HEK293 (cell line): Measurements from ENCODE around the gene CCDC152.

Experiments
- CTCF ChIA-PET: fragments of 350-600 bp; formaldehyde crosslinking; extraction: SDS; loops from one replicate; lab custom pipeline; 2021; ENCODE audit warnings: antibody characterized with exemption; lab: Yijun Ruan, JAX
- POLR2A ChIA-PET: fragments of 300-600 bp; formaldehyde crosslinking; extraction: SDS; loops from one replicate; lab custom pipeline; 2020; ENCODE audit warnings: antibody characterized with exemption, inconsistent platforms; lab: Yijun Ruan, JAX
- H3K27ac ChIP-seq: fragments of 200-500 bp; sonication (Bioruptor generic); 2 replicates; pipeline ENCODE4 v1.5.1; 2014; ENCODE audit warnings: low read depth, low read length, control low read depth, inconsistent platforms; ENCODE audit errors: extremely low read depth
- H3K36me3 ChIP-seq, 2 experiments: fragments of 200-500 bp in 1 of 2; sonication (Bioruptor generic) in 1 of 2; 1 replicate in 1 of 2; 2 replicates in 1 of 2; pipeline ENCODE4 v1.5.1; 2014 to 2017; ENCODE audit warnings: inconsistent platforms in 2 of 2, low read length in 2 of 2; ENCODE audit not compliant: control insufficient read depth in 2 of 2, insufficient read depth in 1 of 2
- H3K4me1 ChIP-seq: fragments of 200-500 bp; sonication (Bioruptor generic); 2 replicates; pipeline ENCODE4 v1.5.1; 2014; ENCODE audit warnings: mild to moderate bottlenecking, low read length, inconsistent platforms; ENCODE audit not compliant: control insufficient read depth, insufficient read depth
- H3K4me3 ChIP-seq: 2 replicates; pipeline ENCODE4 v1.5.1; 2011; ENCODE audit warnings: low read depth, mild to moderate bottlenecking, control low read depth, low read length, moderate library complexity
- H3K9me3 ChIP-seq: fragments of 200-500 bp; sonication (Bioruptor generic); 2 replicates; pipeline ENCODE4 v1.5.1; 2014; ENCODE audit warnings: low read depth, low read length, inconsistent platforms; ENCODE audit not compliant: control insufficient read depth, insufficient read depth
- SP3 ChIP-seq: fragments of 450-650 bp; formaldehyde crosslinking; IDR thresholded peaks from 2 replicates; pipeline ENCODE4 v1.5.1; 2016; ENCODE audit warnings: missing biosample characterization, missing genetic modification characterization
- ZFP41 ChIP-seq: fragments of 450-650 bp; formaldehyde crosslinking; IDR thresholded peaks from 2 replicates; pipeline ENCODE4 v1.5.1; 2016; ENCODE audit warnings: missing biosample characterization, missing genetic modification characterization, borderline replicate concordance
- ZIC2 ChIP-seq: fragments of 450-650 bp; formaldehyde crosslinking; IDR thresholded peaks from 2 replicates; pipeline ENCODE4 v1.5.1; 2016; ENCODE audit warnings: missing biosample characterization, missing genetic modification characterization
- ZNF140 ChIP-seq: fragments of 450-650 bp; formaldehyde crosslinking; IDR thresholded peaks from 2 replicates; pipeline ENCODE4 v1.5.1; 2016; ENCODE audit warnings: missing biosample characterization, missing genetic modification characterization
- ZNF157 ChIP-seq: fragments of 450-650 bp; formaldehyde crosslinking; IDR thresholded peaks from 2 replicates; pipeline ENCODE4 v1.5.1; 2016; ENCODE audit warnings: missing biosample characterization, missing genetic modification characterization
- ZNF16 ChIP-seq: fragments of 450-650 bp; formaldehyde crosslinking; IDR thresholded peaks from 2 replicates; pipeline ENCODE4 v1.5.1; 2016; ENCODE audit warnings: low read depth, missing biosample characterization, missing genetic modification characterization
- ZNF202 ChIP-seq: fragments of 450-650 bp; formaldehyde crosslinking; IDR thresholded peaks from 2 replicates; pipeline ENCODE4 v1.5.1; 2016; ENCODE audit warnings: missing biosample characterization, missing genetic modification characterization, borderline replicate concordance
- ZNF248 ChIP-seq: fragments of 450-650 bp; formaldehyde crosslinking; IDR thresholded peaks from 2 replicates; pipeline ENCODE4 v1.5.1; 2017; ENCODE audit warnings: missing biosample characterization, missing genetic modification characterization
- ZNF311 ChIP-seq: fragments of 450-650 bp; formaldehyde crosslinking; IDR thresholded peaks from 2 replicates; pipeline ENCODE4 v1.5.1; 2017; ENCODE audit warnings: missing biosample characterization, missing genetic modification characterization, borderline replicate concordance
- ZNF324 ChIP-seq: fragments of 450-650 bp; formaldehyde crosslinking; IDR thresholded peaks from 2 replicates; pipeline ENCODE4 v1.5.1; 2016; ENCODE audit warnings: missing biosample characterization, missing genetic modification characterization
- ZNF341 ChIP-seq: fragments of 450-650 bp; formaldehyde crosslinking; IDR thresholded peaks from 2 replicates; pipeline ENCODE4; 2016; ENCODE audit warnings: low read depth, missing biosample characterization, missing genetic modification characterization
- ZNF416 ChIP-seq: fragments of 450-650 bp; formaldehyde crosslinking; IDR thresholded peaks from 2 replicates; pipeline ENCODE4 v1.5.1; 2016; ENCODE audit warnings: missing biosample characterization, missing genetic modification characterization
- ZNF654 ChIP-seq: fragments of 450-650 bp; formaldehyde crosslinking; IDR thresholded peaks from 2 replicates; pipeline ENCODE4 v1.5.1; 2016; ENCODE audit warnings: low read depth, missing biosample characterization, missing genetic modification characterization
- ZNF792 ChIP-seq: fragments of 450-650 bp; formaldehyde crosslinking; IDR thresholded peaks from 2 replicates; pipeline ENCODE4 v1.5.1; 2016; ENCODE audit warnings: missing biosample characterization, missing genetic modification characterization
- ZSCAN16 ChIP-seq: fragments of 450-650 bp; formaldehyde crosslinking; IDR thresholded peaks from 2 replicates; pipeline ENCODE4 v1.5.1; 2016; ENCODE audit warnings: missing biosample characterization, missing genetic modification characterization
- TF ChIP-seq, protein P1 (sequence below): fragments of 450-650 bp; formaldehyde crosslinking; IDR thresholded peaks from 2 replicates; pipeline ENCODE4 v1.5.1; 2017; ENCODE audit warnings: missing biosample characterization, missing genetic modification characterization
- TF ChIP-seq, protein P2 (sequence below): fragments of 450-650 bp; formaldehyde crosslinking; IDR thresholded peaks from 2 replicates; pipeline ENCODE4 v1.5.1; 2016; ENCODE audit warnings: missing biosample characterization, missing genetic modification characterization
- TF ChIP-seq, protein P3 (sequence below): fragments of 450-650 bp; formaldehyde crosslinking; IDR thresholded peaks from 2 replicates; pipeline ENCODE4 v1.5.1; 2017; ENCODE audit warnings: missing biosample characterization, mild to moderate bottlenecking, missing genetic modification characterization, moderate library complexity
- TF ChIP-seq, protein P4 (sequence below): fragments of 450-650 bp; IDR thresholded peaks from 2 replicates; pipeline ENCODE4 v1.5.1; 2018; ENCODE audit warnings: missing biosample characterization, missing genetic modification characterization
- TF ChIP-seq, protein P5 (sequence below): fragments of 450-650 bp; formaldehyde crosslinking; IDR thresholded peaks from 2 replicates; pipeline ENCODE4 v1.5.1; 2016; ENCODE audit warnings: missing biosample characterization, missing genetic modification characterization
- TF ChIP-seq, protein P6 (sequence below): fragments of 450-650 bp; formaldehyde crosslinking; IDR thresholded peaks from 2 replicates; pipeline ENCODE4 v1.5.1; 2016; ENCODE audit warnings: missing biosample characterization, missing genetic modification characterization

Gene CCDC152

DNA sequence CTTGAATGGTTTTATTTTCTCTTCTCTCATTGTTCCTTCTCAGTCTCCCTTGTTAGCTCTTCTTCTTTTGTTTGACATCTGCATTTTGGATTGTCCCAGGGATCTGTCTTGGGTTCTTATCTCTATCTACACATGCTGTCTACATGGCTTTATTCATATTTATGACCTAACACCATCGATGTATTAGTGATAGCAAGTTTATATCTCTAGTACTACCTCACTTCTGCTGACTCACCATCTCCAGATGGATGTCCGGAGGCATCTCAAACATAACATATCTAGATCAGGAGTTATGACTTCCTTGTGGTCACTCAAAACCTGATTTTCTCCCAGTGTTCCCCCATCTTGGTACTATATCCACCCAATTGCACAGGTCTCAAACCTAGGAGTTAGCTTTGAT lies 74.3 kb downstream of the CCDC152 start:
- H3K4me3 ChIP-seq: no peak overlapping the region
- H3K4me1 ChIP-seq: no peaks in the 10 kb centered on the region
- POLR2A ChIA-PET: no interaction called here
- no peaks in the 10 kb centered on the region for H3K9me3 ChIP-seq
- TF ChIP-seq, protein P1, sequence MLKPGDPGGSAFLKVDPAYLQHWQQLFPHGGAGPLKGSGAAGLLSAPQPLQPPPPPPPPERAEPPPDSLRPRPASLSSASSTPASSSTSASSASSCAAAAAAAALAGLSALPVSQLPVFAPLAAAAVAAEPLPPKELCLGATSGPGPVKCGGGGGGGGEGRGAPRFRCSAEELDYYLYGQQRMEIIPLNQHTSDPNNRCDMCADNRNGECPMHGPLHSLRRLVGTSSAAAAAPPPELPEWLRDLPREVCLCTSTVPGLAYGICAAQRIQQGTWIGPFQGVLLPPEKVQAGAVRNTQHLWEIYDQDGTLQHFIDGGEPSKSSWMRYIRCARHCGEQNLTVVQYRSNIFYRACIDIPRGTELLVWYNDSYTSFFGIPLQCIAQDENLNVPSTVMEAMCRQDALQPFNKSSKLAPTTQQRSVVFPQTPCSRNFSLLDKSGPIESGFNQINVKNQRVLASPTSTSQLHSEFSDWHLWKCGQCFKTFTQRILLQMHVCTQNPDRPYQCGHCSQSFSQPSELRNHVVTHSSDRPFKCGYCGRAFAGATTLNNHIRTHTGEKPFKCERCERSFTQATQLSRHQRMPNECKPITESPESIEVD (tag by site-specific recombination): no peak
- TF ChIP-seq ZNF140 (tag by site-specific recombination) (no peak), ZNF416 (tag by site-specific recombination) (no peak), ZNF157 (tag by site-specific recombination) (no peak), ZNF16 (tag by site-specific recombination) (no peak), ZNF311 (tag by site-specific recombination) (no peak)
- TF ChIP-seq, protein P2, sequence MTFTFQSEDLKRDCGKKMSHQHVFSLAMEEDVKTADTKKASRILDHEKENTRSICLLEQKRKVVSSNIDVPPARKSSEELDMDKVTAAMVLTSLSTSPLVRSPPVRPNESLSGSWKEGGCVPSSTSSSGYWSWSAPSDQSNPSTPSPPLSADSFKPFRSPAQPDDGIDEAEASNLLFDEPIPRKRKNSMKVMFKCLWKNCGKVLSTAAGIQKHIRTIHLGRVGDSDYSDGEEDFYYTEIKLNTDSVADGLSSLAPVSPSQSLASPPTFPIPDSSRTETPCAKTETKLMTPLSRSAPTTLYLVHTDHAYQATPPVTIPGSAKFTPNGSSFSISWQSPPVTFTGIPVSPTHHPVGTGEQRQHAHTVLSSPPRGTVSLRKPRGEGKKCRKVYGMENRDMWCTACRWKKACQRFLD (tag by site-specific recombination): no peak
- TF ChIP-seq, protein P3, sequence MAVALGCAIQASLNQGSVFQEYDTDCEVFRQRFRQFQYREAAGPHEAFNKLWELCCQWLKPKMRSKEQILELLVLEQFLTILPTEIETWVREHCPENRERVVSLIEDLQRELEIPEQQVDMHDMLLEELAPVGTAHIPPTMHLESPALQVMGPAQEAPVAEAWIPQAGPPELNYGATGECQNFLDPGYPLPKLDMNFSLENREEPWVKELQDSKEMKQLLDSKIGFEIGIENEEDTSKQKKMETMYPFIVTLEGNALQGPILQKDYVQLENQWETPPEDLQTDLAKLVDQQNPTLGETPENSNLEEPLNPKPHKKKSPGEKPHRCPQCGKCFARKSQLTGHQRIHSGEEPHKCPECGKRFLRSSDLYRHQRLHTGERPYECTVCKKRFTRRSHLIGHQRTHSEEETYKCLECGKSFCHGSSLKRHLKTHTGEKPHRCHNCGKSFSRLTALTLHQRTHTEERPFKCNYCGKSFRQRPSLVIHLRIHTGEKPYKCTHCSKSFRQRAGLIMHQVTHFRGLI (tag by site-specific recombination): no peak
- TF ChIP-seq, all 188 proteins: peak for 0
- CTCF ChIA-PET: interaction anchor here (0.7 kb wide), 1 partner anchor 86 kb away, joined by 3 read pairs; no protein-coding TSS in a partner anchor
- Histone ChIP-seq H3K36me3 (no peaks in the 10 kb centered on the region), H3K27ac (no peak overlapping the region)

DNA sequence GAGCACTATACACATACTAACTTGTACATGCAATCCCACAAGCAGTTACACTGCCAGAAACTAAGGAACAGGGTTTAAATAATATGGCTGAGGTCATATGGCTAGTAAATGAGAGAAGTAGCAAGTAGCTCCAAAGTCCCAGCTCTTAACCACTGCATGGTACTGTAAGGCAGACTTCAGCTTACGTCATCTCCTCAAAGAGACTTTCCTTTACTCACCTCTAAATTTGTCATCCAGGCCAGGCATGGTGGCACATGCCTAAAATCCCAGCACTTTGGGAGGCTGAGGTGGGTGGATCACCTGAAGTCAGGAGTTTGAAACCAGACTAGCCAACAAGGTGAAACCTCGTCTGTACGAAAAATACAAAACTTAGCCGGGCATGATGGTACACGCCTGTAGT lies 75.4 kb downstream of the CCDC152 start:
- TF ChIP-seq ZFP41 (tag by site-specific recombination) (no peak), ZNF324 (tag by site-specific recombination) (no peak), ZNF202 (tag by site-specific recombination) (no peak), SP3 (tag by site-specific recombination) (no peak), ZNF654 (tag by site-specific recombination) (no peak), ZIC2 (tag by site-specific recombination) (no peak), ZSCAN16 (no peak), ZNF792 (no peak), ZNF248 (no peak), ZNF341 (tag by site-specific recombination) (no peak)
- TF ChIP-seq, protein P4, sequence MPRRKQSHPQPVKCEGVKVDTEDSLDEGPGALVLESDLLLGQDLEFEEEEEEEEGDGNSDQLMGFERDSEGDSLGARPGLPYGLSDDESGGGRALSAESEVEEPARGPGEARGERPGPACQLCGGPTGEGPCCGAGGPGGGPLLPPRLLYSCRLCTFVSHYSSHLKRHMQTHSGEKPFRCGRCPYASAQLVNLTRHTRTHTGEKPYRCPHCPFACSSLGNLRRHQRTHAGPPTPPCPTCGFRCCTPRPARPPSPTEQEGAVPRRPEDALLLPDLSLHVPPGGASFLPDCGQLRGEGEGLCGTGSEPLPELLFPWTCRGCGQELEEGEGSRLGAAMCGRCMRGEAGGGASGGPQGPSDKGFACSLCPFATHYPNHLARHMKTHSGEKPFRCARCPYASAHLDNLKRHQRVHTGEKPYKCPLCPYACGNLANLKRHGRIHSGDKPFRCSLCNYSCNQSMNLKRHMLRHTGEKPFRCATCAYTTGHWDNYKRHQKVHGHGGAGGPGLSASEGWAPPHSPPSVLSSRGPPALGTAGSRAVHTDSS (tag by site-specific recombination): no peak
- TF ChIP-seq, protein P5, sequence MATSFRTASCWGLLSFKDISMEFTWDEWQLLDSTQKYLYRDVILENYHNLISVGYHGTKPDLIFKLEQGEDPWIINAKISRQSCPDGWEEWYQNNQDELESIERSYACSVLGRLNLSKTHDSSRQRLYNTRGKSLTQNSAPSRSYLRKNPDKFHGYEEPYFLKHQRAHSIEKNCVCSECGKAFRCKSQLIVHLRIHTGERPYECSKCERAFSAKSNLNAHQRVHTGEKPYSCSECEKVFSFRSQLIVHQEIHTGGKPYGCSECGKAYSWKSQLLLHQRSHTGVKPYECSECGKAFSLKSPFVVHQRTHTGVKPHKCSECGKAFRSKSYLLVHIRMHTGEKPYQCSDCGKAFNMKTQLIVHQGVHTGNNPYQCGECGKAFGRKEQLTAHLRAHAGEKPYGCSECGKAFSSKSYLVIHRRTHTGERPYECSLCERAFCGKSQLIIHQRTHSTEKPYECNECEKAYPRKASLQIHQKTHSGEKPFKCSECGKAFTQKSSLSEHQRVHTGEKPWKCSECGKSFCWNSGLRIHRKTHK (tag by site-specific recombination): no peak
- TF ChIP-seq, protein P6, sequence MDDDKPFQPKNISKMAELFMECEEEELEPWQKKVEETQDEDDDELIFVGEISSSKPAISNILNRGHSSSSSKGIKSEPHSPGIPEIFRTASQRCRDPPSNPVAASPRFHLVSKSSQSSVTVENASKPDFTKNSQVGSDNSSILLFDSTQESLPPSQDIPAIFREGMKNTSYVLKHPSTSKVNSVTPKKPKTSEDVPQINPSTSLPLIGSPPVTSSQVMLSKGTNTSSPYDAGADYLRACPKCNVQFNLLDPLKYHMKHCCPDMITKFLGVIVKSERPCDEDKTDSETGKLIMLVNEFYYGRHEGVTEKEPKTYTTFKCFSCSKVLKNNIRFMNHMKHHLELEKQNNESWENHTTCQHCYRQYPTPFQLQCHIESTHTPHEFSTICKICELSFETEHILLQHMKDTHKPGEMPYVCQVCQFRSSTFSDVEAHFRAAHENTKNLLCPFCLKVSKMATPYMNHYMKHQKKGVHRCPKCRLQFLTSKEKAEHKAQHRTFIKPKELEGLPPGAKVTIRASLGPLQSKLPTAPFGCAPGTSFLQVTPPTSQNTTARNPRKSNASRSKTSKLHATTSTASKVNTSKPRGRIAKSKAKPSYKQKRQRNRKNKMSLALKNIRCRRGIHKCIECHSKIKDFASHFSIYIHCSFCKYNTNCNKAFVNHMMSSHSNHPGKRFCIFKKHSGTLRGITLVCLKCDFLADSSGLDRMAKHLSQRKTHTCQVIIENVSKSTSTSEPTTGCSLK: no peak
- no peak overlapping the region for H3K27ac ChIP-seq
- H3K4me3 ChIP-seq: no peak overlapping the region
- no peaks in the 10 kb centered on the region for H3K4me1 ChIP-seq
- no peaks in the 10 kb centered on the region for H3K9me3 ChIP-seq
- ChIA-PET CTCF (interaction anchor here (1.4 kb wide), 1 partner anchor 273 kb away, joined by 4 read pairs; no protein-coding TSS in a partner anchor), POLR2A (no interaction called here)
- no peaks in the 10 kb centered on the region for H3K36me3 ChIP-seq
